HG02588 (cell line): ENCODE data around the gene KLHDC7B.

Experiments
- ATAC-seq: cut with Tn5 transposase; IDR thresholded peaks from one replicate; pipeline ENCODE4 v1.9.1; 2021; ENCODE audit warnings: mild to moderate bottlenecking, moderate library complexity; ENCODE audit not compliant: unreplicated experiment

KLHDC7B gene

GRCh38 chr22:50547263-50547985 is 1.7 kb downstream of the KLHDC7B start:
- no peak for ATAC-seq

- ATAC-seq = no peak
Observed at GRCh38 chr22:50548040-50548920, 2.6 kb downstream of the KLHDC7B start.

- no peak for ATAC-seq
Observed at GRCh38 chr22:50548921-50549790, 3.5 kb downstream of the KLHDC7B start.

- no peak for ATAC-seq
Observed at GRCh38 chr22:50550395-50550794, 4.7 kb downstream of the KLHDC7B start.

GRCh38 chr22:50551160-50551752 is 5.6 kb downstream of the KLHDC7B start:
- ATAC-seq = no peak

GRCh38 chr22:50553310-50553709 is 7.6 kb downstream of the KLHDC7B start:
- no peak for ATAC-seq

- ATAC-seq = no peak
Observed at GRCh38 chr22:50556703-50557102, 11.0 kb downstream of the KLHDC7B start.

GRCh38 chr22:50560034-50560433 is 14.3 kb downstream of the KLHDC7B start:
- ATAC-seq = no peak

- ATAC-seq = no peak
Observed at GRCh38 chr22:50561401-50562358, 16.0 kb downstream of the KLHDC7B start.

GRCh38 chr22:50562523-50563412 is 17.1 kb downstream of the KLHDC7B start, which contains the start of gene SYCE3:
Gene SYCE3 (minus strand): TSS chr22:50562919. CDS start chr22:50556405, 6,514 bp downstream.
- peak; percentile 94 for ATAC-seq

- ATAC-seq = no peak
Observed at GRCh38 chr22:50563413-50564160, 17.9 kb downstream of the KLHDC7B start.

GRCh38 chr22:50564289-50564688 is 18.6 kb downstream of the KLHDC7B start:
- ATAC-seq = no peak

GRCh38 chr22:50567721-50568252 is 22.1 kb downstream of the KLHDC7B start:
- ATAC-seq = no peak

- no peak for ATAC-seq
Observed at GRCh38 chr22:50568626-50569025, 22.9 kb downstream of the KLHDC7B start.

GRCh38 chr22:50569041-50569459 is 23.4 kb downstream of the KLHDC7B start:
- ATAC-seq = no peak

GRCh38 chr22:50569896-50570535 is 24.3 kb downstream of the KLHDC7B start:
- ATAC-seq = no peak

- ATAC-seq = no peak
Observed at GRCh38 chr22:50570861-50571260, 25.2 kb downstream of the KLHDC7B start.
